GM19238 (cell line): Measurements from ENCODE around the gene INHA.

Source experiments
- DNase-seq: peaks from one replicate; pipeline ENCODE4 v3.0.0; 2011; ENCODE audit warnings: low spot score; ENCODE audit not compliant: insufficient read length

INHA gene

GRCh38 chr2:219573166-219573565, 1.1 kb downstream of the INHA start:
- DNase-seq = no peak

GRCh38 chr2:219574484-219575311, 2.6 kb downstream of the INHA start:
- no peak for DNase-seq

DNA sequence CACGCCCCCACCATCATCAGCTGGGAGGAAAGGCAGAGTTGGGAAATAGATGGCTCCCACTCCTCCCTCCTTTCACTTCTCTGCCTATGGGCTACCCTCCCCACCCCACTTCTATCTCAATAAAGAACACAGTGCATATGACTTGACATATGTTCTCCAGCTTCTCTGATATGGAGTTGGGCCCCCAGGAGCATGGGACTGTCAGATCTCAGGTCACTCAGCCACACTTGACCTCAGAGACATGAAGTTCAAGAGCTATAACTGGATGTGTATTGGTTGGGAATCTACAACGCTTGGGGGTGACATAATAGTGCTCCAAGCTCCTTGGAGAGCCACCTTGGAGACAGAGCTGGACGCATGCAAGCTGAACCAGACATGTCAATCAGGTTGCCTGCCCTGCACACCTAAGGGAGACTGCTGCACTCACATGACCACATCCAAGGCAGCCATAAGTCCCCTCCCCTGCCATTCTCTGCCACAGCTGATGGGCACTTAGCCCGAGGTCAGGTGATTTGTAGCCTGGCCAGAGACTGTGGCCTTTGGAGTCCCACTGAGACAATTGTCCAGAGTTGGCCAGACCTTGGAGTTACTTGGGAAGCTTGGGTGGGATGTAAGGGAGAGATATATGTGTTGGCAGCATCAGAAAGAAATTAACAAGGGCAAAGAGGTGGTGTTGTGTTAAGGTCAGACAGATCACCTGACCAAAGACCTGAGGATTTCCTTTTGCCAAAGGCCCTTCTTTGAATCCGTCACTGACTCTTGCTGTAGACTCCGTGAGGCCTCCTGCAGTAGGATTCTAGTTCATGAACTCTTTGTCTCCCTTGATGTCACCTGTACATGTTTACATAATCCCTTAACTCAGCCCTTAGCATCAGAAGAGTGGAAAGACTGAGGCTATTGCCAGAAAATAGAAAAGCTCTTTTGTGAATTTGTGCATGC, 3.7 kb downstream of the INHA start:
- DNase-seq = no peak

DNA sequence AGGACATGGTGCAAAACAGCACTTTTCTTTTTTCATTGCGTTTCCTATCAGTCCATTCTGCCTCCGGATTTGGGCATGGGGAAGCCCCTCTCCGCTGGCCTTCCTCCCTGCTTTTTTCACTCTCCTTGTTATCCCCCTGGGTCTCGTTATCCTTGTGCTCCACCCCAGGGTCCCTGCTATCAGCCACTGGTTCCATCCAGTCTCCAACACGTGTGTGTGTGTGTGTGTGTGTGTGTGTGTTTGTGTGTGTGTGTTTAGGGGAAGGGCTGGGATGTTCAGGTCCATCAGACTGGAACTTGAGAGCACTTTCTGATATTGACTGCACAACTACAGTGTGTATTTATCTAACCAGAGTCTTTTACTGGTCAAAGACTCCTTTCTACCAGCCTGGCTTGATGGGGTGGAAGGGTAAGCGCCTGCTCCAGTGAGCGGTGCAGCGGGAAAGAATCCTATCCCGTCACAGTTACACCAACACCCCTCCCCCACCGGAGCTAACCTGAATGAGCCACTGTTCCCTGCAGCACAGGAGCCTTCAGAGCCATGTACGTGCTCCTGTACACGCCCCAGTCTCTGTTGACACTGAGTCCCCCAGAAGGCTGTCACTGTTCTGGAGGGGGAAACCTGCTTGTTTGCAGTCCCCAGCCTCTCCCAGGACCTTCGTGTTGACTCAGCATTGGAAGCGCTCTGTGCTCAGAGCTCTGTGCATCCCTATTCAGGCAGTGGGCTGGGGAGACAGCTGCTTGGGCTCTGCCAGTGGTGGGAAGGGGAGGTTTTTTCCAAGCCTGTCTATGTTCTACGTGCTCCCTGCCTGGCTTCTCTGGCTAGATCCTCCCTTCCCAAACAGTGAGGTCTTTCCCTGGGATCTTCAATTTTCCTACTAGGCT, 4.6 kb downstream of the INHA start:
- no peak for DNase-seq

- no peak for DNase-seq
Observed at GRCh38 chr2:219578811-219579613, 6.9 kb downstream of the INHA start.

GRCh38 chr2:219581346-219581745, 9.2 kb downstream of the INHA start:
- DNase-seq = no peak

DNA sequence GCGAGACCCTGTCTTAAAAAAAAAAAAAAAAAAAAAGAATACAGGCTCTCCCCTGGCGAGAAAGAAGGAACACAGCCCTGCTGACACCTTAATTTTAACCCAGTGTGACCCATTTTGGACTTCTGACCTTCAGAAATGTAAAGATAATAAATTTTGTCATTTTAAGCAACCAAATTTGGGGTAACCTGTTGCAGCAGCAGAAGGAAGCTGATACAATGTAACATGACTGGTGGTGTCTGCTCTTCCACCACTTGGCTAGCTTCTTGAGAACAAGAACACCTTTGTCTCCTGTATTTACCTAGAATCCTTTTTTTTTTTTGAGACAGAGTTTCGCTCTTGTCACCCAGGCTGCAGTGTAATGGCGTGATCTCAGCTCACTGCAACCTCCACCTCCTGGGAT, 19.0 kb downstream of the INHA start:
- no peak for DNase-seq

GRCh38 chr2:219592736-219593135, 20.6 kb downstream of the INHA start:
- no peak for DNase-seq

DNA sequence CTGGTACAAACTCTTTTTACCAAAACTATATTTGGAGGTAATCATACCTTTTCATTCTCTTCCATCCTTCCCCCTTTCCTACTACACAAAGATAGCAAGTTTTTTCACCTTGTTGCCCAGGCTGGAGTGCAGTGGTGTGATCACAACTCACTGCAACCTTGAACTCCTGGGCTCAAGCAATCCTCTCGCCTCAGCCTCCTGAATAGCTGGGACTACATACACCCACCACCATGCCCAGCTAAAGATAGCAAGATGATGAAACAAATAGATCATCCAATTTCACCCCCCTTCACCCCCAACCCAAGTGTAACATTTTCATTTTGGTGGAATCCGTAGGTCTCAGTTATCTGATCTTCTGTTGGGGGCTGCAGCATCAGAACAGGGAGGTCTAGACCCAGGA, 21.0 kb downstream of the INHA start:
- no peak for DNase-seq

- no peak for DNase-seq
Observed at GRCh38 chr2:219595256-219595655, 23.1 kb downstream of the INHA start.

DNA sequence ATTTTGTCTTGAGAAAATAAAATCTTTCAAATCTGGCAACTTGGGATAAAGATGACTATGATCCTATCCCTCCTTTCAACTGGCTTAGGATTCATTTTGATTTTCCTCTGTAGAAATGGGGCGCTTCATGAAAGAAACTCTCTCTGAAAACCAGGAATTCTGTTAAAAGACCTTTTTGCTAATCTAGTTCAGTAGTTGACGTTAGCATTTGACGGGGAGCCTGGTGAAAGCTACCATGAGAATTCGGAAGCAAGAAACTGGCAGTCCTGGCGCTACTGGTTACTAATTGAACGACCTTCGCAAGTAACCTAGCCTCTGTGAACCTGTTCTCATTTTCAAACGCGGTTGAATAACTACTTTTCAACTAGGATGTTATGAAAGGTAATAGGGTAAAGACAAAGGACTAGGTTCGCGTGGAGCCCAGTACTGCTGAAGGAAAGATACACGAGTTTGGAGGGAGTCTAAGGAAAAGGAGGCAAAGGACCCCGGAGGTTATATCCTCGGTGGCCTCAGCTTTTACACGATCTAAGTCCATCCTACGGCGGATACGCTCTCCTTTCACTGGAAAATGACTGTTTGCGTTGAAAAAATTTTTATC, 24.9 kb downstream of the INHA start:
- DNase-seq = no peak

DNA sequence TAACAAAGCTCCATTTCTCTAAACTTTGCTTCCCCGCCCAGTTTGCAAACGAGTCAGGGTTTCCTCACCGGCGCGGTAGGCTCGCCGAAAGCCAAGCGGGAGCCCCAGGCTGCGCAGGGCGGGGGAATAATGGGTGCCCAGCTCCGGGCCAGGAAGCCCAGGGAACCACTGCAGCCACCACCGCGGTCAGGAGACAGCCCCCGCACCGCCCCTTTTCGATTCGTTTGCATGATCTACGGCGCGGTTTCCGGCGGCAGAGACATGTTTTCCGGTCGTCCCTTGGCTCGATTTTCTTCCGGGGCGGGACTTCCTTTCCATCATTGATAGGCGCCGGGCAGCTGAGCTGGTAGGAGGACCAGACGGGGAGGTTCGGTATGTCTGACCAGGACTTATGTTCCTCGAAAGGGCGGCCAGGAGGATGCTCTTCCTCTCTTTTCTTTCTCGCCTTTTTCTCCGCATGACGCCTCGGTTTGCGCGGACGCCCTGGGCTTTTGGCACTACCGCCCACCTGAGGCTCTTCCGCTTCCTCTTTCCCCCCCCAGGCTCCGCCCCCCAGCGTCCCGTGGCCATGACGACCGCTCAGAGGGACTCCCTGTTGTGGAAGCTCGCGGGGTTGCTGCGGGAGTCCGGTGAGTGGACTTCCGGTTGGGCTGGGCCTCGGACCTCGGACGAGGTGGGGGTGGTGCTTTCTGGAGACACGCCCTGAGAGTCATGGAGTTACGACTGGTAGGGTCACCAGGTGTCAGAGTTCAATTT, 25.6 kb downstream of the INHA start, which contains the start of gene STK11IP:
Gene STK11IP (plus strand): TSS at position 306 of the 756 bp plus-strand sequence. CDS start 263 bp downstream, at position 569.
- DNase-seq = peak; percentile 97

- no peak for DNase-seq
Observed at GRCh38 chr2:219598308-219599078, 26.4 kb downstream of the INHA start.

GRCh38 chr2:219603771-219604170, 31.7 kb downstream of the INHA start:
- DNase-seq = no peak

- DNase-seq = no peak
Observed at GRCh38 chr2:219605607-219605954, 33.5 kb downstream of the INHA start.

DNA sequence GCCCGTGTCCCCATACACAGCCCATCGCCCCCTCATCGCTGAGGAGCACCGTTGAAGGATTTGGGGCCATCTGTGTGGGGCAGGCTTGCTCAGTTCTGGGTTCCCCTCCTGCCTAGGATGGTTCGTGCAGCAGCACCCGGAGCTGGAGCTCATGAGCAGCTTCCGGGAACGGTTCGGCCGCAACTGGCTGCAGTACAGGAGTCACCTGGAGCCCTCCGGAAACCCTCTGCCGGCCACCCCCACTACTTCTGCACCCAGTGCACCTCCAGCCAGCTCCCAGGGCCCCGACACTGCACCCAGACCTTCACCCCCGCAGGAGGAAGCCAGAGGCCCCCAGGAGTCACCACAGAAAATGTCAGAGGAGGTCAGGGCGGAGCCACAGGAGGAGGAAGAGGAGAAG, 35.8 kb downstream of the INHA start:
- DNase-seq = no peak

- no peak for DNase-seq
Observed at GRCh38 chr2:219608399-219608964, 36.4 kb downstream of the INHA start.

DNA sequence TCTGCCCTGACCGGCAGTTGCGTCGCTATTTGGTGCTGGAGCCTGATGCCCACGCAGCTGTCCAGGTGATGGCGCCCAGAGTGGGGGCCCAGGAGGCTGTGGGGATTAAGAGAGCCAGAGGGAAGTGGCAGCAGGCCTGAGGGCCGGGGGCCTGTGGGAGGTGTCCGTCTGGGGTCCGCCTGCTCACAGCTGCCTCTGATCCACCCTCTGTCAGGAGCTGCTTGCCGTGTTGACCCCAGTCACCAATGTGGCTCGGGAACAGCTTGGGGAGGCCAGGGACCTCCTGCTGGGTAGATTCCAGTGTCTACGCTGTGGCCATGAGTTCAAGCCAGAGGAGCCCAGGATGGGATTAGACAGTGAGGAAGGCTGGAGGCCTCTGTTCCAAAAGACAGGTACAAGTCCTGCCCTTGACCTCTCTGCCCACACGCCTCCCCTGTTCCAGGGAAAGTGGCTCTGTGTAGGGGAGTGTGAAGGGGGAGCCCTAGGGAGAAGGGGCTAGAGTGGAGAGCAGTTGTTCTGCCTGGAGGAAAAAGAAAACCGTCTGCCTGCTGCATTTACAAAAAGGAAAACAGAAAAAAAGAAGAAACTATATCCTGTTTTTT, 37.1 kb downstream of the INHA start:
- no peak for DNase-seq
